Retinal pigment epithelial cell (primary cell): ENCODE measurements around the gene PRKCSH.

Experiments
- DNase-seq: peaks from one replicate; pipeline ENCODE4 v3.0.0-alpha.2; 2010; ENCODE audit warnings: low read depth
- H3K4me3 ChIP-seq: 2 replicates; pipeline ENCODE4 v1.5.1; 2011; ENCODE audit warnings: mild to moderate bottlenecking, low read length, control low read depth, moderate library complexity
- TF ChIP-seq, protein P1 (sequence below): conservative IDR thresholded peaks from 2 replicates; pipeline ENCODE4 v1.5.1; 2011; ENCODE audit warnings: low read depth, low read length, control low read depth, inconsistent platforms

Gene PRKCSH, protein sequence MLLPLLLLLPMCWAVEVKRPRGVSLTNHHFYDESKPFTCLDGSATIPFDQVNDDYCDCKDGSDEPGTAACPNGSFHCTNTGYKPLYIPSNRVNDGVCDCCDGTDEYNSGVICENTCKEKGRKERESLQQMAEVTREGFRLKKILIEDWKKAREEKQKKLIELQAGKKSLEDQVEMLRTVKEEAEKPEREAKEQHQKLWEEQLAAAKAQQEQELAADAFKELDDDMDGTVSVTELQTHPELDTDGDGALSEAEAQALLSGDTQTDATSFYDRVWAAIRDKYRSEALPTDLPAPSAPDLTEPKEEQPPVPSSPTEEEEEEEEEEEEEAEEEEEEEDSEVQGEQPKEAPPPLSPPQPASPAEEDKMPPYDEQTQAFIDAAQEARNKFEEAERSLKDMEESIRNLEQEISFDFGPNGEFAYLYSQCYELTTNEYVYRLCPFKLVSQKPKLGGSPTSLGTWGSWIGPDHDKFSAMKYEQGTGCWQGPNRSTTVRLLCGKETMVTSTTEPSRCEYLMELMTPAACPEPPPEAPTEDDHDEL

DNA sequence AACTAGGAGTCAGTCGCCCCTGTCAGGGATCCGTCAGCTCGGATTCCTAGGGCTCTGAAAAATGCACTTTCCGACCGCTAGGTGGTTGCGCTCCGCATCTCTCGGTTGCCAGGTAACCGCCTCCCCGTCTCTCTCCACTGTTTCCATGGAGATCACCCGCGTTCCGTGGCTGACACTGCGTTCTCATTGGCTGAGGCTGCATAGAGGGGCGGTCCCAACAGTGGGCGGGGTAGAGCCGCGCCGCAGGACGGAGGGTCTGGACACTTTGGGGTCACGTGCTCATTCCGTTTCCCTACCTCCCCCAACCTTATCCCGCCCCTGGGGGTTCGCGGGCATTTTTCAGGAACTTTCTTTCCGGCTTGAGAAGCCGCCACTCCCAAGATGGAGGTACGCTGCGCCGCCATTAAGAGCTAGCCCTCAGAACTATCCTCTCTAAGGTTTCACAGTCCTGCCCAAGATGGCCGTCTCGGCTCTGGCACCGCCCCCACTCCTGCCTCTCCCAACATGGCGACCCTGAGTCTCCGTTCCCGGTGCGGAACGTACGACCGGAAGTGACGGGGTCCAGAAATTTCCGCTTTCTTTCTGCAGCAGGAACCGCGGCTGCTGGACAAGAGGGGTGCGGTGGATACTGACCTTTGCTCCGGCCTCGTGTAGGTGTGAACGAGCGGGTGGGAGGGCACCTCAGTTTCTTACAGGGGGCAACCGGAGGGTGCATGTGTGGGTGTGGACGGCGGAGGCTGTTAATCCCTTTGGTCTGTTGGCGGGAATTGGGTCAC lies at the start of gene PRKCSH, which contains the start of gene ODAD3:
PRKCSH (plus strand) TSS at position 579 of the 776 bp plus-strand sequence. CDS start 483 bp downstream, outside the sequence.
ODAD3 (minus strand) TSS at position 65 of the 776 bp plus-strand sequence. CDS start 105 bp downstream, outside the sequence.
- peak; percentile 99 for DNase-seq
- peak within 1 kb of the TSS; percentile 98 for H3K4me3 ChIP-seq
- TF ChIP-seq, protein P1, sequence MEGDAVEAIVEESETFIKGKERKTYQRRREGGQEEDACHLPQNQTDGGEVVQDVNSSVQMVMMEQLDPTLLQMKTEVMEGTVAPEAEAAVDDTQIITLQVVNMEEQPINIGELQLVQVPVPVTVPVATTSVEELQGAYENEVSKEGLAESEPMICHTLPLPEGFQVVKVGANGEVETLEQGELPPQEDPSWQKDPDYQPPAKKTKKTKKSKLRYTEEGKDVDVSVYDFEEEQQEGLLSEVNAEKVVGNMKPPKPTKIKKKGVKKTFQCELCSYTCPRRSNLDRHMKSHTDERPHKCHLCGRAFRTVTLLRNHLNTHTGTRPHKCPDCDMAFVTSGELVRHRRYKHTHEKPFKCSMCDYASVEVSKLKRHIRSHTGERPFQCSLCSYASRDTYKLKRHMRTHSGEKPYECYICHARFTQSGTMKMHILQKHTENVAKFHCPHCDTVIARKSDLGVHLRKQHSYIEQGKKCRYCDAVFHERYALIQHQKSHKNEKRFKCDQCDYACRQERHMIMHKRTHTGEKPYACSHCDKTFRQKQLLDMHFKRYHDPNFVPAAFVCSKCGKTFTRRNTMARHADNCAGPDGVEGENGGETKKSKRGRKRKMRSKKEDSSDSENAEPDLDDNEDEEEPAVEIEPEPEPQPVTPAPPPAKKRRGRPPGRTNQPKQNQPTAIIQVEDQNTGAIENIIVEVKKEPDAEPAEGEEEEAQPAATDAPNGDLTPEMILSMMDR: peak; percentile 87

DNA sequence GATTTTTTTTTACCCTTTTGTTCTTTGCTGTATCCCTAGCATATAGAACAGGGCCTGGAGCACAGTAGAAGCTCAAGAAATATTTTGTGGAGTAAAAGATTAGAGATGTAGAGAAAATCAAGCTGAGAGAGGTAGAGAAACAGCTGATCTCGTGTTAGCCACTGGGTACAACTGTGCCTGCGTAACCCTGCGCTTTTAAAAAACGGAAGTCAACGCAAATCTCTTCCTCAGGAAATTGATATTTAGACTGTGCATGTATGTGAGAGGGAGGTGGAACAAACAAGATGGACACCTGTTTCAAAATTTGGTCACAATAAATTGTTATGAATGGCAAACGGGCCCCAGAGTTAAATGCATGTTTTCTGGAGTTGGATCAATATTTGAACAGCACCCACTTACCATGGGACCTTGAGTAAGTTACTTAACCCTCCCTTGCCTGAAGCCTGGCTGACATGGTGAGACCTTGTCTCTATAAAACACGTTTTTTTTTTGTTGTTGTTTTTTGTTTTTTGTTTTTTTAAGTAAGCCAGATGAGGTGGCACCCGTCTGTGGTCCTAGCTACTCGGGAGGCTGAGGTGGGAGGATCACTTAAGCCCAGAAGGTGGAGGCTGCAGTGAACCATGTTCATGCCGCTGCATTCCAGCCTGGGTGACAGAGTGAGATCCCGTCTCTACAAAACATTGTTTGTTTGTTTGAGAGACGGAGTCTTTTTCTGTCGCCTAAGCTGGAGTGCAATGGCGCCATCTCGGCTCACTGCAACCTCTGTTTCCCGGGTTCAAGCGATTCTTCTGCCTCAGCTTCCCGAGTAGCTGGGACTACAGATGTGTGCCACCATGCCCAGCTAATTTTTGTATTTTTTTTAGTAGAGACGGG lies 48.0 kb upstream of the PRKCSH start:
- no peak for DNase-seq
- TF ChIP-seq, protein P1: no peak
- H3K4me3 ChIP-seq: no peak overlapping the region

DNA sequence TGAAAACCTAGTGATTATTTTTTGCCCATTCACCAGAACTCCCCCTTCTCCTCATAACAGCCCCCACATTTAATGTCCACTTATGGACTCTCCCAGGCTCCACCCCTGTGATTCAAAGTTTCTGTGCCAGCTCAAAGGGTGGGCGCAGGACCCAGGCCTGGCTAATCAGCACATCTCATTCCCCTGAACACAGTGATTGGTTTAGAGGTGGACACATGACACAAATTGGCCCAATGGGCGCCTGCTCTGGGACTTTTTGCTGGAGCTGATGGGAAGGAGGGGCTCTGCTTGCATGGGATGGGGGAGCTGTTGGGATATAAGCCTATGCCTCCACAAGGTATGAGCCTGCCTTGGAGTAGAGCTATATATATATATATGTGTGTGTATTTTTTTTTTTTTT lies 45.1 kb upstream of the PRKCSH start:
- H3K4me3 ChIP-seq: no peak overlapping the region
- TF ChIP-seq, protein P1: no peak
- no peak for DNase-seq

DNA sequence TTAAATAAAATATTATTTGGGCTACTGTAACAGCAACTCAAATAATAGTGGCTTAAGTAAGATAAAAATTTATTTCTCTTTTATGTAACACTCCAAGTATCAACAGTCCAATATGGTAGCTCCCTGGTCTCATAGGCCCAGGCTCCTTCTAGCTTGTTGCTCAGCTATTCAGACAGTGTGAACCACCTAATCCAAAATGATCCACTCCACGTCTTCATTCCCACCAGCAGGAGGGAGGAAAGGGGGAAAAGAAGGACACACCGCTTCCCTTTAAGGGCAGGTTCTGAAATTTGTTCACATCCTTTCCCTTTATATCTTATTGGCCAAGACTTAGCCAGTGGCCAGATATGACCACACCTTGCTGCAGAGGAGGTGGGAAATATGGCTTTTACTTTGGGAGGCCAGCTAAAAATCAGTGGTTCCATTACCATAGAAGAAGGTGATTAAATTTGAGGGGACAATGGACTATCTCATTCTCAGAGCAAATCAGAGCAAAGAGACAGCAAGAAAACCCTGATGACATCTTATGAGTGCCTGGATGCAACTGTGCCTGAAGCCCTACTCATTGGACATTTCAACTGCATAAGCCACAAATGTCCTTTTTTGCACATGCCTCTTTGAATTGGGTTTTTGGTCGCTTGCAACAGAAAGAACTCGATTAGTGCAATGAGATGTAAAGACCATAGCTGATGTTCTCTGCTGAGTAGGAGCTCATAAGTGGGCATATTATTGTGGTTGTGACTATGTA lies 44.3 kb upstream of the PRKCSH start:
- no peak for DNase-seq
- no peak overlapping the region for H3K4me3 ChIP-seq
- TF ChIP-seq, protein P1: no peak

DNA sequence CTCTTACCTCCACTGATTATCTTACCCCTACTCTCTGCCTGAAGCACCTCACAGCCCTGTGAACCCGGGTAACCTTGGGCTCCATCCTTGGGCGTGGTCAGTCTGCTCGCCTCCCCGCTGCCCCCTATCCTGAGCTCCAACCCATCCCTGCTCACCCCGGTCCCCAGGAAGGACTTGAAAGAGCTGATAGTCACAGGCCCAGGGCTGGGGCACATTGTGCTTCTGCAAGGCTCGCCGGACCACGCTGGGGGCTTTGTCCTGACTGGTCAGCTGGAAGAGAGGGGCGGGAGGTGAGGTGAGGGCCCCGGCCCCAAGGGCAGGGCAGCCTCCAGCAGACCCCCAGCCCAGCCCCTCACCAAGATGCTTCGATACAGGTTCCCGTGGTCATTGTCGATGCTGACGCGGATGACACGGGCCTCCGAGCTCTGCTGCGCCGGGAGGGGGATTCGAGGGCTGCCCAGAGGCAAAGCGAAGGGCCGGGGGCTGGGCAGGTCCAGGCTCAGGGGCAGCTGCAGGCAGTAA lies 38.3 kb upstream of the PRKCSH start:
- TF ChIP-seq, protein P1: no peak
- DNase-seq: no peak
- H3K4me3 ChIP-seq: no peak overlapping the region

DNA sequence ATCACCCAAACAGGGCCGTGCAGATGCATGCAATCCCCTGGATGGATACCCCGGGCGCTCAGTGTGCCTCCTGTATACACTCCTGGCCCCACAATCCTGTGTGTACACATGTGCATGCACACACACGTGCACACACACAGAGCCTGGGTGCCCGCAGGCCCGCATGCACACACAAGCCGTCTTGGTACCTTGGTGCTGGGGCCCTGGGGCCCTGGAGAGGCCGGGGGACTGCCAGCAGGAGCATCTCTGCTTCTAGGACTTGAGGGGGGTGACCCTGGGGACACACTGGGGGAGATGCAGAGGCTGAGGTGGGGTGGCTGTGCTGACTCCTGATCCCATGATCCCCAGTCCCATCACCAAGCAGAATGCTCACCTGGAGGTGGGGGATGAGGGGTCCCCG lies 35.8 kb upstream of the PRKCSH start:
- no peak for DNase-seq
- TF ChIP-seq, protein P1: no peak

More for the DNA sequence above, 35.8 kb upstream of the PRKCSH start:
- no peak overlapping the region for H3K4me3 ChIP-seq
